OCI-M2 (cell line): Measurements from ENCODE around the gene CXCL6.

ENCODE experiments used
- DNase-seq: peaks from one replicate; lab custom pipeline; 2025; ENCODE audit not compliant: unreplicated experiment; lab: John Stamatoyannopoulos, UW

The CXCL6 gene

DNA sequence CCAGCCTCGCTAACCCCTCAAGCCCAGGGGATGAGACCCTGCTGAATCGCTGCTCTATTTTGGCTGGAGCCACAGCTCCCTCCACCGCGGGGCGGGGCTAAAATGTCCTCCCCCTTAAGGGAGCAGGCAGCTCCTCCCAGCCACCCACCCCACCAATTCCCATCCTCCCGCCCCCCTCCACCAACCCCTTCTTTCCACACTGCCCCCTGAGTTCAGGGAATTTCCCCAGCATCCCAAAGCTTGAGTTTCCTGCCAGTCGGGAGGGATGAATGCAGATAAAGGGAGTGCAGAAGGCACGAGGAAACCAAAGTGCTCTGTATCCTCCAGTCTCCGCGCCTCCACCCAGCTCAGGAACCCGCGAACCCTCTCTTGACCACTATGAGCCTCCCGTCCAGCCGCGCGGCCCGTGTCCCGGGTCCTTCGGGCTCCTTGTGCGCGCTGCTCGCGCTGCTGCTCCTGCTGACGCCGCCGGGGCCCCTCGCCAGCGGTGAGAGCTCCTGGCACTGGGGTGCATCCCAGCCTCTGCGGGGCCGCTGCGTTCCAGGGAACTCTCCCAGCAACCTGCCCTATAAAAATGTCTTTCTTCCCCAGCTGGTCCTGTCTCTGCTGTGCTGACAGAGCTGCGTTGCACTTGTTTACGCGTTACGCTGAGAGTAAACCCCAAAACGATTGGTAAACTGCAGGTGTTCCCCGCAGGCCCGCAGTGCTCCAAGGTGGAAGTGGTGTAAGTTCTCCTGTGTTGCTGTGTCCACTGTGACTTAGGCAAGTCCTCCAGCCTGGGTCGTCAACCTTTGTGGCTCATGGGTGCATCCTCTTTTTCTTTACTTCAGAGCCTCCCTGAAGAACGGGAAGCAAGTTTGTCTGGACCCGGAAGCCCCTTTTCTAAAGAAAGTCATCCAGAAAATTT is at the start of gene CXCL6:
TSS of gene CXCL6 (plus strand) at position 306 of the 907 bp plus-strand sequence. CDS start at position 379, 73 bp downstream.
- no peak for DNase-seq

DNA sequence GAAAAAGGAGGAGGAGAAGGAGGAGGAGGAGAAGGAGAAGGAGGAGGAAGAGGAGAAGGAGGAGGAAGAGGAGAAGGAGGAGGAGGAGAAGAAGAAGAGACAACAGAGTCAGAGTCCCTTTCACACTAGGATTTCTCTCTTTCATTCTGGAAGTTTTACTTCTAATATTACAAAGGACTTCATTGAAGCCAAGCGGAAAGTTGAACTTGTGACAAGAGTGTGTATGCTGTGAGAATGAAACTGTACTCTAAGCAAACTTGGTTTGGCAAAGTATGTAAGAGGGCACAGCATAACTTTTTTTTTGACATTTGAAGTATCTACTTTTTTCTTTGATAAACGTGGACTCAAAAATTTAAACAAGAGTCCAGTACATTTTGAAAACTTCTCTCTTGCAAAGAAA is 48.1 kb upstream of the CXCL6 start:
- no peak for DNase-seq

DNA sequence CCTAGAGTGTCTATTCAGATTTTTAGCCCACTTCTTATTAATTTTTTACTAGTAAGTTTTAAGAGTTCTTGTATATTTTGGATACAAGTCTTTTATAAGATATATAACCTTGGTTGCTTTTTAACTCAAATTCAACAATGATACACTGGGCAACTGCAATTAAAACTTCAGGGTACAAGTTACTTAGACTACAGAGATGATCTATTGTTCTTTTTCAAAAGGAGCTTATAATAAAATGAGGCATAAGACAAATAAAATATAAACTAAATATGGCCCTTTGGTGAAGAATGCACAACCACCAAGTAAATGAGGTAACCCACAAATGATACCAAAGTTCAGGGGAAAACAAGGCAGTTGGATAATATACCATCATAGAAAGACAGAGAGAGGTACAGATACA is 37.6 kb upstream of the CXCL6 start:
- DNase-seq: no peak

DNA sequence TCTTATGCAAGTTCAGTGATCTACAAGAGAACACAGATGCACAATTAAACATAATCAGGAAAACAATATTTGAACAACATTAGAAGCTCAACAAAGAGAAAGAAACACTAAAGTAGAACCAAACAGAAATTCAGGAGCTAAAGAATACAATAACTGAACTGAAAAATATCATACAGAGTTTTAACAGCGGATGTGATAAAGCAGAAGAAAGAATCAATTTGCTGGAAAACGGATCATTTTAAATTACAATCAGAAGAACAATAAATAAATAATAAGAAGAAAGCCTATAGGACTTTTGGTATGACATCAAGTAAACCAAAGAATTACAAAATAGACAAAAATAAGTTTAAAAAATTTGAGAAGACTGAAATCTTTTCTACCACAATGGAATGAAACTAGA is 36.3 kb upstream of the CXCL6 start:
- DNase-seq: no peak

DNA sequence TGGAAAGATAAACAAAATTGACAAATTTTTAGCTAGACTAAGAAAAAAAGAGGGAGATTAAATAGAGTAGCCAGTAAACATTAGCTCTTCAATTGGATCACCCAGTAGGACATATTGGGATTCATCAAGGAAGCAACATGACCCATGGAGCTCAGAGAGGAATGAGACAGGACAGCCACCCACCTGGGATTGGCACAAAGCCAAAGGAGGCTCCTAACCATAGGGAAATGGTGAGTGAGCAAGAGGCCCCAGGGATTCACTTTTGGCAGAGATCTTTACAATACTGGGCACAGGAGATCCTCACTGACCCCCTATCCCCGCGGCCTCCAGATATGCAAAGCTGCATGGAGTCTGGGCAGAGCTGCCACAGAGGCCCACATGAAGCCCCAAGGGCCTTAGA is 34.8 kb upstream of the CXCL6 start:
- no peak for DNase-seq

DNA sequence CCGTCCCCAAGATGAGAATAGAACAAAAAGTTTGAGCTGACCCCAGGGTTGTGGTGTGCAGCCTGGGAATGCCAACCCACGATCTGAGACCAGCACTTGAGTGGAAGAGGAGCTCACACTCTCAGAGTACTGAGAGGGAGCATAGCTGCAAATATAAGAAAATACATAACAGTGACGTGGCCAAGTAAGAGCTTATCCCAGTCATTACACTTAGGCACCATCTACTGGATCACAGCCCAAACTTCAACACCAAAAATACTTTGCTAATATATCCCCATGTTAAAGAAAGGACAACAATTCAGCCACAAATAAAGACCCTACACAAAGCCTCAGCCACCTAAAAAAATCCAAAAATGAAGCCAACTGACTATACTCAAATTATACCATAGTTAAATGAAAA is 33.3 kb upstream of the CXCL6 start:
- no peak for DNase-seq

DNA sequence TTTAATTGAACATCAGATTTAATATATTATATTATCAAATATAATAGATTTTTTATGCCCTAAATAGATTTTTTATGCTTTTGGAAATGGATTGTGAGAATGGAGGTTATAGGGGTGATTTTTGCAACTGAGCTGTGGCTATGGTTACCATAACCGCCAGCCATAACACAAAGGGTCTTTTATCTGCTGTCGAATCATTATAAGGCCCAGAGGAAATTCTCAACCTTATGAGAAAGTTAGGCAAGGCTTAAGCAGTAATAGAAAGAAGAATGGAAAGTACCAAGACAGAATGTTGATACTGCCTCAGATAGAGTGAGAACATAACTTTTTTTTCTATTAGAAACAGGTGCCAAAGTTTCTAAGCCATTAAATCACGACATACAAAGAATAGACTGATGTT is 26.3 kb upstream of the CXCL6 start:
- no peak for DNase-seq

DNA sequence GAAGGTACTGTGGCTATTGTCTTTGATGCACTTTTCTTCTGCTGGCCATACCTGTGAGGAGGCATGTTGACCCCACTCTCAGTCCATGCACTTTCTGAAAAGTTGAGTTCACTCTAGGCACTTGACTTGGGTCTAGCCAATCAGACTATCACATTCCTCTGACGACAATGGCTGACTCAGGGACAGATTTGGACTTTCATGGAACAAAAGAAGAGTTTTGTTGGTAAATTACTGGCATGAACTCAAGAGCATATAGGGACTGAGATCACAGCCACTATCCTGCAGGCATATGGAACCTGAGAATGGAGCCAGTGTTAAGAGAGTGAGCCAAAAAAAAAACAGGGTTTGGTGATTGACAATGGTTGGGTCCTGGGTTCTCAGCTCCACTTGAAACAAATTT is 24.6 kb upstream of the CXCL6 start:
- DNase-seq: no peak

DNA sequence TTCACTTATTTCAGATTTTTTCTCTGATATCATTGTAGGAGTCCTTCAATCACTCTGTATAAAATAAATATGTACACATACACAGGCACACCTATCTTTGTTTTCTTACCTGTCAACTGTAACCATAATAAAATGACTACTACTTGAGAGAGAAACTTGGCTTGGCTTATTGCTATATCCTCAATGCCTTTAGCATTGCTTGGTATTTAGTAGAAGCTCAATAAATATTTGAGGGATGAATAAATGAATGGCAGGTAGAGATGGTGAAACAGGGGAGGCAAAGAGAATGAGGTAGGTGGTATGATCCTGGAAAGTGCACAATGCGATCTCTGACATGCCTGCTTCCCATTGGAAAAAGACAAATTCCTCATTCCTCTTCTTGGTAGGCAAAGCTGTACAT is 21.8 kb upstream of the CXCL6 start:
- DNase-seq: no peak

DNA sequence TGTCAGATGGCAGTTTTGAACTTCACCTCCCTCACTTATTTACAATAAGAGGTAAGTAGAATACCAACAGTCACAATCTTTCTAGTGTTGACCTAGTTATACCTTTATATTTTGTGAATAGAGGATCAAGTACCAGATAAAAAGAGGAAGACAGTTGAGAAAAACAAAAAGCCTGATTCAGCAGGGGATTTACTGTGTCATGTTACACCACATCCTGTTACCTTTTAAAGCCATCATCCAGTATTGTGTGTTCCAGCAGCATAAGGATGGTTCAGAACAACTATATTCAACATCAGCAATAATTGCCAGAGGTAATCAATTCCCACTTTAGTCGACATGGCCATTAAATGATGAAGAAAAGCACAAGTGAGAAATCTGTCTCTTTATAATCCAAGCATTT is 21.3 kb upstream of the CXCL6 start:
- DNase-seq: no peak

DNA sequence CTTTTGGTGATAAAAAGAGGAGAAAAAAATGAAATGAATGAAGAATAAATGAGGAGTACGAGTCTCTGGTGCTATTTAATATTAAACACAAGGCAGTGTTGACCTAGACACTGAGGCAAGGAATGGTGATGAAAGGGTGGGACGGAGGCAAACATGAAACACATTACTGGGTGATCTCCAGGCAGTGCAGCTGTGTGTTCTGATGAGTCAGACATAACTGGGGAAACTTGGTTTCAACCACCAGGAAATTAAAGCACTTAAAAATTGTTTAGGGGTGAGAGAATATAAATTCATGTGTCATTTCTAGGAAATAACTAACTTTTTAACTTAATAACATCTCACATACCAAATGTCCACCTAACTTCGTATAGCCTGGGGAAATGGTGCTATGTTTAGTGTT is 19.7 kb upstream of the CXCL6 start:
- DNase-seq: no peak

DNA sequence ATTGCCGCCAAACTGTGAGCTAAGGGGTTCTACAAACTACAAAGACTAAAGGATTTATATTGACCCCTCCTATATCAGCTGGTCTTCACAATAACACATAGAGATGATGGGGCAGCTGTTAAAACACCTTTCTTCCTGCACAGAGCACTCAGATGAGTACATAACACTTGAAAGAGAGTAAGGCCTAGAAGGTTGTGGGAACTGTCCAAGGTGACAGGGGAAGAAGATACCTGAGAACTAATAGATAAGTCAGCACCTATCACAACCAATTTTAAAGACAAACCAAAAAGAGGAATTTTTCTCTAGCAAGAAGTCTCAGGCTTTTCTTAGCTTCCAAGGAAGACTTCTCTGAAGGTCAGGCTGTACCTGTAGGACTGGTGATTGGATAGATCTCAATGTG is 19.1 kb upstream of the CXCL6 start:
- DNase-seq: no peak

DNA sequence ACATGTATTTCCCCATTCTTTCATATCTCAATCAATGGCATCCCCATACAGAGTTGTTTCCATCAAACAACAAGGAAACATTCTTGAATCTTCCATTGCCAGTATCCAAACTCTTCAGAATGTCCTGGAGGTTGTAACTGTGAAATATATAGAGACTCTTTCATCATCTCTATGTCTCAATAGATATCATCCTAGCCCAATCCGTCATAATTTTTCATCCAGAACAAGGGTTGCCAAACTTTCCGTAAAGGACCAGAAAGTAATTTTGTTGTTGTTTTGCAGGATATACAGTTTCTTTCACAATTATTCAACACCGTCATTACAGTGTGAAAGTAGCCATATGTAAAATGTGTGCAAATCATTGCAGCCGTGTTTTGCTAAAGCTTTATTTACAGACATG is 15.2 kb upstream of the CXCL6 start:
- DNase-seq: no peak

DNA sequence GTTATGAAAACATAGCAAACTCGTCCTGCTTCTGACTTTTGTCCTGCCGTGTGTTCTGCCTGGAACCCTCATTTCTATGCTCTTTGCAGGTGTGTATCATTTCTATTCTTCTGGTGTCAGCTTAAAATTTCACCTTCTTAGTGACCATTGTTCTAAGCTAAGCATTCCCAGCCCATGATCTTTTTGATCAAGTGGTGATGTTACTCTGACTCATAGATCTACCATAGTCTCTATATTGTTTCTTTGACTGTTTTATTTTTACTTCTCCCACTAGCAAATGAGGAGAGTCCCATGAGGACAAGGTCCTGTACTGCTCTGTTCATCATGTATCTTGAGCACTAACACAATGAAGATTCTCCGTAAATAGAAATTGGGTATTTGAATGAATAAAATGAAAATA is 14.1 kb upstream of the CXCL6 start:
- DNase-seq: no peak

DNA sequence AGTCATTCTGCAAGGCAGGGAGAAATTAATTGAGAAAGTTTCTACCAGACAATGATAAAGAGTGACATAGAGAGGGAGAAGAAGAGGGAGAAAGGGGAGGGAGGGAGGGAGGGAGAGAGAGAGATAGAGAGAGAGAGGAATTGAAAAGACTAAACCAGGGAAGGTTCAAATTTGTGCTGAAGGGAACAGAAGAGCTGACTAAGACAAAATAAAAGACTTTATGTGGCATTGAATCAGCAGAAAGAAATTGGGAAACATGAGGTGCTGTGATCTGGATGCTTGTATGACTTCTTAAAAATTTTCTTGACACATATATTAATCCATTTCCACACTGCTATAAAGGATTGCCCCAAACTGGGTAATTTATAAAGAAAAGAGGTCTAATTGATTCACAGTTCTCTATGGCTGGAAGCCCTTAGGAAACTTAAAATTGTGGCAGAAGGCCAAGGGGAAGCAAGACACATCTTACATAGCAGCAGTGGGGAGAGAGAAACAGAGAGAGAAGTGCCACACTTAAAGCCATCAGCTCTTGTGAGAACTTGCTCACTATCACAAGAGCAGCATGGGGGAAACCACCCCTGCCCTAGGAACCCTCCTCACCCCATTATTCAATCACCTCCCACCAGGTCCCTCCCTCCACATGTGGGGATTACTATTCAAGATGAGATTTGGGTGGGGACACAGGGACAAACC is 13.5 kb upstream of the CXCL6 start:
- no peak for DNase-seq

DNA sequence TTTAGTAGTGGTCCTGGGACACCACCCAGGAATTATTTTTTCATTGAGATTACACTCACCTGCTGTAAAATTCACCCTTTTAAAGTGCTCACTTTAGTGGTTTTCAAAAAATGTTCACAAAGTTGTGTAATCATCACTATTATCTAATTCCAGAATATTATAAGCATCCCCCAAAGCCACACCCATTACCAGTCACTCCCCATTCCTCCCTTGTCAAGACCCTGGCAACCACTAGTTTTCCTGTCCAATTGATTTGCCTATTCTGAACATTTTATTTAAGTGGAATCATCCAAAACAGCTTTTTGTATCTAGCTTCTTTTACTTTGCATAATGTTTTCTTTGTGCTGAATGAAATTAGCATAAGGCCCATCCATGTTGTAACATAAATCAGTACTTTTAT is 12.7 kb upstream of the CXCL6 start:
- DNase-seq: no peak

DNA sequence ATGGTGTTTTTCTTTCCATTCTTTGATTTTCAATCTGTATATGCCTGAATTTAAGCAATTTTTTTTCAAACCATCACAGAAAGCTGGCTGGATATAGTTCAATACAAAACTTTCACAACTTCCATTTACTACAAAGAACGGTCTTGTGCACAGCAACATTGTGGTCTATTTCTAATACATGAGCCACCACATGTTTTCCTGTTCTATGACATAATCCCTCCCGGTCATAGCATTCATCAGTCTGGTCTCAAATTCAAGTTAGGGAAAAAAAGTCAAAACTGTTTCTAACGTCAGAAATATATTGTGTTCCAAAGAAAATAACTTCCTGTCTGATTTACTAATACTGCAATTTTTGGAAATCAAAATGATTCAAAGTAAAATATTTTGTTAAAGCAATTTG is 7.5 kb upstream of the CXCL6 start:
- DNase-seq: no peak

DNA sequence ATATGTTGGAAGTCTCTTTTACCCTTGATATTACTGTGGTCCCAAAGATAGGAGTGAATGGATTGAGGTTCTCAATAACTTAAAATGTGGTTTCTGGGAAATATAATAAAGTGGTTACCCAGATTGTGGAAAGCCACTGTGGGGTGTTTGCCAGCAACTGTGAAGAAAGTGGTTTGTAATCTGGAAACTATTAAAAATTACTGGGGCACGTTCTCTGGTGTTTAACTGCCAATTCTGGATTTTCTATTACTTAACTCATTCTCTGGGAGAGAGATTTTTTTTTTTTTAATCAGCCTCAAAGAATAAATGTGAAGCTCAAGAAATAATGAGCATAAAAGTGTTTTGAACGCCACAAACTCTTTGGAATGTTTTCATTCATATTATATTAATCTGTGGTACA is 4.9 kb upstream of the CXCL6 start:
- DNase-seq: no peak

DNA sequence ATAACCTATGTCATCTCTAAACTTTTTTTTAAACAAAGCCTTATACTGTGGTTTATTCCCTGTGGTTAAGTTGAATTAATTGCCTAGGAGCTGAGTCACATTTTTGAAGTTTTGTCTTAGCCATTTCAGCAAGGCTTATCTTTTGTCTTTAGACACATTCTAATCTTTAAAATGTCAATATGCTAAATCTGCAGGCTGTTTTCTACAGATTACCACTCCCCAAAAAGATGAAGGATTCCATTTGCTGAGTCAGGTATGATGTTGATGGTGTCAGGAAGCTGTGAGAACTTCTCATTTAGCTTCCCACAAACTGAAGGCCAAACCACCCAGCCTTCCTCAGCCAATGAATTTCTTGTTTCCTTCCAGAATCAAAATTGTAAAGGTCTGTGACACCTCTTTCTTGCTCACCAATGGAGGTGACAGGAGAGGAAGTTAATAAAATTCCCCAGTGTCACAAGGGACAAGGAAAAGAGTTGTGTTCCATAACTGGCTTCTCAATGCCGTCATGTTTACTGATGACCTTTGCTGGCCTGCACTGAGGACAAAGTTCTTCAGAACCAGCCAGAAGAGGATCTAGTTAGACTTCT is 3.7 kb upstream of the CXCL6 start:
- no peak for DNase-seq

DNA sequence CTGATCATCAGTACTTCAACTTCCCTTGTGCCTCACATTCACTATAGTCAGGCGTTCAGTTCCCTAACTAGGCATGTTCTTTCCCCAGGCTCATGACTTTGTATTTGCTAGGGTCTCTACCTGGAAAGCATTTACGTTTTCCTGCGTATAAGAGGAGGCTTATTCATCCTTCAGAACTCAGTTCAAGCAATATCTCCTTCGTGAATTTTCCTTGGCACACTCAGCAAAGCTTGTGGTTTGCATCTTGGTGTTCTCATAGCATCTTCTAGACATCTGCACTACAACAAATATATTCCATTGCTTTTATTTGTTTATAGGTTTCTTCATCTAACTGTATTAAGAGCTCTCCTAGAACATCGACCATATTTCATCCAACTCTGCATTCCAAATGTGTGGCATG is 2.6 kb downstream of the CXCL6 start:
- no peak for DNase-seq

DNA sequence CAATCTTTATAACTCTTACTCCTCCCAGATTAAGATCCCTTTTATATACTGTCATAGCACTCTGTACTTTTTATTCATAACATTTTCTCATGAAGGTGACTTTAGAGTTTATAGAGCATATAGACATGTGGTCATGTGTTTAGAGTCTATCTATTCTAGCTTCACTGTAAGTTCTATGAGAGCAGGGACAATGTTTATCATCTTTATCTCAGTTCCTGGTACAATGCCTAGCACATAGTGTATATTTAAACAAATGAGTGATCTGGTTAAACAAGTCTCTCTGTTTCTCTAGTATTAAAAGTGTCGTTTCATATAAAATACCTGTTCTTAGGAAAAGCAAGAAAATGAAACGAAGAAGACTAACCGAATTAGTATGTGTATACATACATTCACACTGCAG is 3.2 kb downstream of the CXCL6 start:
- no peak for DNase-seq

DNA sequence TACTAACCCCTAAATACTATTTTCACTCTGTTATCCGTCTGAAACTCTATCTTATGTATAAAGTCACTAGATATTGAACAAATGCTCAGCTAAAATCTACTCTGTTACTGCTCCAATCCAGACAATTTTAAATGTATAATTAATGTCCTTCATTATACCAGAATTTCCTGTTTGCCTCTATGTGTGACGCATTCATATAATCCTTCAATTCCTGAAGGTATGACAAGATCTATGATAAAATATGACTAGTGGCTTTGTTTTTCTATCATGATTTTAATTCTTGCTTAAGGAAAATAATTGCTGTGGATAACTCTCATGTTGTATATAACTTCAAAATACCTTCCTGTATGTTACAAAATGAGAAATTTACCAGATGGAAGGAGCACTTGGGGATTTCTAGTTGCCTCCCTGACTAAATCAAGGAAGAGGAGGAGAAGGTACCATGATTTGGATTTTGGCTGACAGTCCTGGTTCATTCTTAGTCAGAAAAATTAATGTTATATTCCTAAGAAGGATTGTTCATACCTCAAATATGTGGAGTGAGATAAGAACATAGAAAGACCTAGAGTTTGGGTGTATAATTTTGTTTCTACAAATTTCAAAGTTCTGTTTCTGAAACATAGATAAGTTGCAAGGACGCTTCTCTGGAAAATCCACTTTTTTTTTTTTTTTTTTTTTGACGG is 4.9 kb downstream of the CXCL6 start:
- DNase-seq: no peak
